SK-N-SH treated with all-trans-retinoic acid at 6 μM for 48 hours (cell line): ENCODE data around the gene PCNX3.

Experiments used
- ATAC-seq: fragments of 200-7000 bp; cut with Tn5 transposase; 3 replicates; pipeline ENCODE4 v1.9.1; 2020; ENCODE audit warnings: mild to moderate bottlenecking, moderate library complexity
- BACH2 ChIP-seq: fragments of 250-450 bp; sonication (Bioruptor Pico); IDR thresholded peaks from 2 replicates; pipeline ENCODE4 v1.9.0; 2021; ENCODE audit warnings: mild to moderate bottlenecking, borderline replicate concordance
- CSDC2 ChIP-seq: fragments of 250-450 bp; sonication (Bioruptor Pico); IDR thresholded peaks from 2 replicates; pipeline ENCODE4 v1.5.0; 2020; ENCODE audit warnings: mild to moderate bottlenecking, moderate library complexity
- GLIS3 ChIP-seq: fragments of 250-450 bp; sonication (Bioruptor Pico); IDR thresholded peaks from 2 replicates; pipeline ENCODE4 v1.5.0; 2020; ENCODE audit warnings: mild to moderate bottlenecking, moderate library complexity
- ISL1 ChIP-seq: fragments of 250-450 bp; sonication (Bioruptor Pico); IDR thresholded peaks from 2 replicates; pipeline ENCODE4 v2.1.2; 2022; ENCODE audit warnings: mild to moderate bottlenecking, moderate library complexity
- OSR1 ChIP-seq: fragments of 250-450 bp; sonication (Bioruptor Pico); IDR thresholded peaks from 2 replicates; pipeline ENCODE4 v1.8.0; 2022; ENCODE audit warnings: moderate library complexity, mild to moderate bottlenecking, inconsistent platforms
- PPARA ChIP-seq: fragments of 250-450 bp; sonication (Bioruptor Pico); IDR thresholded peaks from 2 replicates; pipeline ENCODE4 v1.5.0; 2020; ENCODE audit warnings: mild to moderate bottlenecking, borderline replicate concordance
- RARB ChIP-seq: fragments of 250-450 bp; sonication (Bioruptor Pico); IDR thresholded peaks from 2 replicates; pipeline ENCODE4 v1.8.0; 2021; ENCODE audit warnings: mild to moderate bottlenecking, moderate library complexity
- SNAI2 ChIP-seq: fragments of 250-450 bp; sonication (Bioruptor Pico); IDR thresholded peaks from 2 replicates; pipeline ENCODE4 v1.5.0; 2020; ENCODE audit warnings: mild to moderate bottlenecking, moderate library complexity
- TCF4 ChIP-seq: fragments of 250-450 bp; sonication (Bioruptor Pico); IDR thresholded peaks from 2 replicates; pipeline ENCODE4 v1.8.0; 2021; ENCODE audit warnings: mild to moderate bottlenecking, moderate library complexity, borderline replicate concordance
- TOX ChIP-seq: fragments of 250-450 bp; sonication (Bioruptor Pico); IDR thresholded peaks from 2 replicates; pipeline ENCODE4 v1.8.0; 2021; ENCODE audit warnings: mild to moderate bottlenecking, moderate library complexity, borderline replicate concordance
- ZC3H10 ChIP-seq: fragments of 250-450 bp; sonication (Bioruptor Pico); IDR thresholded peaks from 2 replicates; pipeline ENCODE4 v1.5.1; 2021; ENCODE audit warnings: mild to moderate bottlenecking, moderate library complexity
- ZFP30 ChIP-seq: fragments of 450-650 bp; formaldehyde crosslinking; IDR thresholded peaks from 2 replicates; pipeline ENCODE4 v1.5.0; 2022; ENCODE audit warnings: mild to moderate bottlenecking, moderate library complexity
- ZNF565 ChIP-seq: fragments of 450-650 bp; formaldehyde crosslinking; conservative IDR thresholded peaks from 2 replicates; pipeline ENCODE4 v1.5.0; 2020; ENCODE audit warnings: low read depth, mild to moderate bottlenecking, moderate library complexity
- TF ChIP-seq, protein P1 (sequence below): fragments of 250-450 bp; sonication (Bioruptor Pico); IDR thresholded peaks from 2 replicates; pipeline ENCODE4 v1.8.0; 2020; ENCODE audit warnings: mild to moderate bottlenecking, moderate library complexity, borderline replicate concordance
- TF ChIP-seq, protein P2 (sequence below): fragments of 250-450 bp; sonication (Bioruptor Pico); IDR thresholded peaks from 2 replicates; pipeline ENCODE4 v1.5.0; 2020; ENCODE audit warnings: mild to moderate bottlenecking, moderate library complexity
- TF ChIP-seq, protein P3 (sequence below): fragments of 250-450 bp; sonication (Bioruptor Pico); IDR thresholded peaks from 2 replicates; pipeline ENCODE4 v1.8.0; 2021; ENCODE audit warnings: low read depth, mild to moderate bottlenecking, moderate library complexity, borderline replicate concordance
- TF ChIP-seq, protein P4 (sequence below): fragments of 250-450 bp; sonication (Bioruptor Pico); IDR thresholded peaks from 2 replicates; pipeline ENCODE4 v1.5.1; 2020; ENCODE audit warnings: low read depth, mild to moderate bottlenecking, moderate library complexity
- TF ChIP-seq, protein P5 (sequence below): fragments of 250-450 bp; sonication (Bioruptor Pico); IDR thresholded peaks from 2 replicates; pipeline ENCODE4 v1.5.1; 2021; ENCODE audit warnings: mild to moderate bottlenecking, moderate library complexity

PCNX3 gene

DNA sequence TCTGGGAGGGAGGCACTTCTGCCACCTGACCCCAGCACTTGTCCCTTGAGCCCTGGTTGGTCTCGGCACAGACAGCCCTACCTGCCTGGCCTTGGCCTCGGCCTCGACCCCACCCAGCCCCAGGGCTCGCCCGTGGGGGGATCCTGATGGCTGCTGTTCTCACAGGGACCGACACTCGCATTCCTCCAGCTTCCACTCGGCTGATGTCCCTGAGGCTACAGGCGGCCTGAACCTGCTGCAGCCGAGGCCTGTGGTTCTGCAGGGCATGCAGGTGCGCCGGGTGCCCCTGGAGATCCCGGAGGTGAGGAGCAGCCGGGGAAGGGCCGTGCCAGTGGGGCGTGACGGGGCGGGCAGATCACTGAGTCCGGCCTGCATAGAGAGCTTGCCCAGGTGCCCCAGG, 5.1 kb downstream of the PCNX3 start:
- ATAC-seq = no peak

DNA sequence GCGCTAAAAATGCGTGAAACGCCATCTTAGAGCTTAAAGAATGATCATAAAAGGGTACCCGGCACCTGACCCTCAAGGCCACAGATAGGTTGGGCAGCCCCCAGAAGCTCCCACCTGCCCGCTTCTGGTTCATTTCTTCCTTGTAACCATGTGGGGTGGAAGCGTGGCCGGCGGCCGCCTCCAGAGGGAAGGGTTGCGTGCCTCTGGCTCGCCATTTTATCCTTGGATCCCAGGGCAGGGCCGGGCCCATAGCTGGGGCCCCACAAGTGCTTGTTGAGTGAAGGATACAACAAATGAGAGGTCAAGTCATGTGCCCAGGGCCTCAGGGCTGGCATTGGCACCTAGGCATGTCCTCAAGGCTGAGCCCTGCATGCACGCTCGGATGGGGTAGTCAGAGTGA, 5.9 kb downstream of the PCNX3 start:
- ATAC-seq = no peak
- TF ChIP-seq ZFP30 (CRISPR knock-in tag) (no peak), ZC3H10 (CRISPR knock-in tag) (no peak), TOX (CRISPR knock-in tag) (no peak)
- TF ChIP-seq, all 23 proteins: peak for 0

More for the DNA sequence above, 5.1 kb downstream of the PCNX3 start:
- TF ChIP-seq, protein P1, sequence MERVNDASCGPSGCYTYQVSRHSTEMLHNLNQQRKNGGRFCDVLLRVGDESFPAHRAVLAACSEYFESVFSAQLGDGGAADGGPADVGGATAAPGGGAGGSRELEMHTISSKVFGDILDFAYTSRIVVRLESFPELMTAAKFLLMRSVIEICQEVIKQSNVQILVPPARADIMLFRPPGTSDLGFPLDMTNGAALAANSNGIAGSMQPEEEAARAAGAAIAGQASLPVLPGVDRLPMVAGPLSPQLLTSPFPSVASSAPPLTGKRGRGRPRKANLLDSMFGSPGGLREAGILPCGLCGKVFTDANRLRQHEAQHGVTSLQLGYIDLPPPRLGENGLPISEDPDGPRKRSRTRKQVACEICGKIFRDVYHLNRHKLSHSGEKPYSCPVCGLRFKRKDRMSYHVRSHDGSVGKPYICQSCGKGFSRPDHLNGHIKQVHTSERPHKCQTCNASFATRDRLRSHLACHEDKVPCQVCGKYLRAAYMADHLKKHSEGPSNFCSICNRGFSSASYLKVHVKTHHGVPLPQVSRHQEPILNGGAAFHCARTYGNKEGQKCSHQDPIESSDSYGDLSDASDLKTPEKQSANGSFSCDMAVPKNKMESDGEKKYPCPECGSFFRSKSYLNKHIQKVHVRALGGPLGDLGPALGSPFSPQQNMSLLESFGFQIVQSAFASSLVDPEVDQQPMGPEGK (CRISPR knock-in tag) = no peak
- TF ChIP-seq GLIS3 (CRISPR knock-in tag) (no peak), RARB (CRISPR knock-in tag) (no peak), OSR1 (CRISPR knock-in tag) (no peak), CSDC2 (CRISPR knock-in tag) (no peak), ISL1 (CRISPR knock-in tag) (no peak), ZNF565 (no peak), ZC3H10 (CRISPR knock-in tag) (no peak), BACH2 (CRISPR knock-in tag) (no peak), SNAI2 (no peak)
- TF ChIP-seq, protein P2, sequence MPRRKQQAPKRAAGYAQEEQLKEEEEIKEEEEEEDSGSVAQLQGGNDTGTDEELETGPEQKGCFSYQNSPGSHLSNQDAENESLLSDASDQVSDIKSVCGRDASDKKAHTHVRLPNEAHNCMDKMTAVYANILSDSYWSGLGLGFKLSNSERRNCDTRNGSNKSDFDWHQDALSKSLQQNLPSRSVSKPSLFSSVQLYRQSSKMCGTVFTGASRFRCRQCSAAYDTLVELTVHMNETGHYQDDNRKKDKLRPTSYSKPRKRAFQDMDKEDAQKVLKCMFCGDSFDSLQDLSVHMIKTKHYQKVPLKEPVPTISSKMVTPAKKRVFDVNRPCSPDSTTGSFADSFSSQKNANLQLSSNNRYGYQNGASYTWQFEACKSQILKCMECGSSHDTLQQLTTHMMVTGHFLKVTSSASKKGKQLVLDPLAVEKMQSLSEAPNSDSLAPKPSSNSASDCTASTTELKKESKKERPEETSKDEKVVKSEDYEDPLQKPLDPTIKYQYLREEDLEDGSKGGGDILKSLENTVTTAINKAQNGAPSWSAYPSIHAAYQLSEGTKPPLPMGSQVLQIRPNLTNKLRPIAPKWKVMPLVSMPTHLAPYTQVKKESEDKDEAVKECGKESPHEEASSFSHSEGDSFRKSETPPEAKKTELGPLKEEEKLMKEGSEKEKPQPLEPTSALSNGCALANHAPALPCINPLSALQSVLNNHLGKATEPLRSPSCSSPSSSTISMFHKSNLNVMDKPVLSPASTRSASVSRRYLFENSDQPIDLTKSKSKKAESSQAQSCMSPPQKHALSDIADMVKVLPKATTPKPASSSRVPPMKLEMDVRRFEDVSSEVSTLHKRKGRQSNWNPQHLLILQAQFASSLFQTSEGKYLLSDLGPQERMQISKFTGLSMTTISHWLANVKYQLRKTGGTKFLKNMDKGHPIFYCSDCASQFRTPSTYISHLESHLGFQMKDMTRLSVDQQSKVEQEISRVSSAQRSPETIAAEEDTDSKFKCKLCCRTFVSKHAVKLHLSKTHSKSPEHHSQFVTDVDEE (CRISPR knock-in tag) = no peak
- TF ChIP-seq, protein P3, sequence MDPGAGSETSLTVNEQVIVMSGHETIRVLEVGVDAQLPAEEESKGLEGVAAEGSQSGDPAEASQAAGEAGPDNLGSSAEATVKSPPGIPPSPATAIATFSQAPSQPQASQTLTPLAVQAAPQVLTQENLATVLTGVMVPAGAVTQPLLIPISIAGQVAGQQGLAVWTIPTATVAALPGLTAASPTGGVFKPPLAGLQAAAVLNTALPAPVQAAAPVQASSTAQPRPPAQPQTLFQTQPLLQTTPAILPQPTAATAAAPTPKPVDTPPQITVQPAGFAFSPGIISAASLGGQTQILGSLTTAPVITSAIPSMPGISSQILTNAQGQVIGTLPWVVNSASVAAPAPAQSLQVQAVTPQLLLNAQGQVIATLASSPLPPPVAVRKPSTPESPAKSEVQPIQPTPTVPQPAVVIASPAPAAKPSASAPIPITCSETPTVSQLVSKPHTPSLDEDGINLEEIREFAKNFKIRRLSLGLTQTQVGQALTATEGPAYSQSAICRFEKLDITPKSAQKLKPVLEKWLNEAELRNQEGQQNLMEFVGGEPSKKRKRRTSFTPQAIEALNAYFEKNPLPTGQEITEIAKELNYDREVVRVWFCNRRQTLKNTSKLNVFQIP (CRISPR knock-in tag) = no peak
- TF ChIP-seq, protein P4, sequence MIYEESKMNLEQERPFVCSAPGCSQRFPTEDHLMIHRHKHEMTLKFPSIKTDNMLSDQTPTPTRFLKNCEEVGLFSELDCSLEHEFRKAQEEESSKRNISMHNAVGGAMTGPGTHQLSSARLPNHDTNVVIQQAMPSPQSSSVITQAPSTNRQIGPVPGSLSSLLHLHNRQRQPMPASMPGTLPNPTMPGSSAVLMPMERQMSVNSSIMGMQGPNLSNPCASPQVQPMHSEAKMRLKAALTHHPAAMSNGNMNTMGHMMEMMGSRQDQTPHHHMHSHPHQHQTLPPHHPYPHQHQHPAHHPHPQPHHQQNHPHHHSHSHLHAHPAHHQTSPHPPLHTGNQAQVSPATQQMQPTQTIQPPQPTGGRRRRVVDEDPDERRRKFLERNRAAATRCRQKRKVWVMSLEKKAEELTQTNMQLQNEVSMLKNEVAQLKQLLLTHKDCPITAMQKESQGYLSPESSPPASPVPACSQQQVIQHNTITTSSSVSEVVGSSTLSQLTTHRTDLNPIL (CRISPR knock-in tag) = no peak

DNA sequence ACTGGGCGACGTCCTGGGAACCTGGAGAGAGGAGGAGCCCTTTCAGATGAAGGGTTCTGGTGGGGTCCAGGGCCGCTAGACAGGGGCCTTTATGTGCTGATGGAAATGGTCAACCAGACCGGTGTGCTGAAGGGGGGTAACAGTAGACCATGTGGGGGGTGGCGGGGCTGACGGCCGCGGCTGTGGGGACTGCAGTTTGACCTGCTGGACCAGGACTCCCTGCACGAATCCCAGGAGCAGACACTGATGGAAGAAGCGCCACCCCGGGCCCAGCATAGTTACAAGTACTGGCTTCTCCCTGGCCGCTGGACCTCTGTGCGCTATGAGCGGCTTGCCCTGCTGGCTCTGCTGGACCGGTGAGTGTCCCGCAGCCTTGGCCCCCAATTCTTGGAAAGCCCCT, 6.4 kb downstream of the PCNX3 start:
- no peak for ATAC-seq
- no peak for TF ChIP-seq GLIS3 (CRISPR knock-in tag)
- no peak for TF ChIP-seq SNAI2
- TF ChIP-seq, protein P5, sequence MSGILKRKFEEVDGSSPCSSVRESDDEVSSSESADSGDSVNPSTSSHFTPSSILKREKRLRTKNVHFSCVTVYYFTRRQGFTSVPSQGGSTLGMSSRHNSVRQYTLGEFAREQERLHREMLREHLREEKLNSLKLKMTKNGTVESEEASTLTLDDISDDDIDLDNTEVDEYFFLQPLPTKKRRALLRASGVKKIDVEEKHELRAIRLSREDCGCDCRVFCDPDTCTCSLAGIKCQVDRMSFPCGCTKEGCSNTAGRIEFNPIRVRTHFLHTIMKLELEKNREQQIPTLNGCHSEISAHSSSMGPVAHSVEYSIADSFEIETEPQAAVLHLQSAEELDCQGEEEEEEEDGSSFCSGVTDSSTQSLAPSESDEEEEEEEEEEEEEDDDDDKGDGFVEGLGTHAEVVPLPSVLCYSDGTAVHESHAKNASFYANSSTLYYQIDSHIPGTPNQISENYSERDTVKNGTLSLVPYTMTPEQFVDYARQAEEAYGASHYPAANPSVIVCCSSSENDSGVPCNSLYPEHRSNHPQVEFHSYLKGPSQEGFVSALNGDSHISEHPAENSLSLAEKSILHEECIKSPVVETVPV = no peak
- TF ChIP-seq, all 23 proteins: peak for 0

DNA sequence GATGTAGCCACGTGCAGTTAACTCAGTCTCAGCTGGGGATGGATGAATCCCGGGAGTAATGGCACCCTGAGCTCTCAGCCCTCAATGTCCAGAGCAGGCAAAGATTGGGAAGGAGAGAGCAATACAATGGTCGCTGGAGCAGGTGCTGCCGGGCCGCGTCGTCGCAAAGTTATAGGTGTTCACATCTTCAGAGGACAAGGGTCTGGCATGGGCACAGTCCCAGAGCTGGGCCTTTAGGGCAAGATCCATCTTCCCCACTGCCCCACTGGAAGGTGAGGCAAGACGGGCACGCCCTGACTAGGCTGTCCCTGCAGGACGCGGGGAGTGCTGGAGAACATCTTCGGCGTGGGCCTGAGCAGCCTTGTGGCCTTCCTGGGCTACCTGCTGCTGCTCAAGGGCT, 7.6 kb downstream of the PCNX3 start:
- ATAC-seq = no peak
- TF ChIP-seq ZNF565 (no peak), ZFP30 (CRISPR knock-in tag) (no peak), TCF4 (no peak), RARB (CRISPR knock-in tag) (no peak), PPARA (CRISPR knock-in tag) (no peak)
- TF ChIP-seq, protein P2 (CRISPR knock-in tag) = no peak
- TF ChIP-seq, protein P1 (CRISPR knock-in tag) = no peak
- TF ChIP-seq, protein P4 (CRISPR knock-in tag) = no peak
- TF ChIP-seq, protein P5 = no peak
